ENCODE measurements around the gene MYL10.
"Not testable (repeated sequence)": the region's sequence is repeated elsewhere in the genome, so short reads cannot be mapped to it uniquely, and the experiment has no call there.

DNA sequence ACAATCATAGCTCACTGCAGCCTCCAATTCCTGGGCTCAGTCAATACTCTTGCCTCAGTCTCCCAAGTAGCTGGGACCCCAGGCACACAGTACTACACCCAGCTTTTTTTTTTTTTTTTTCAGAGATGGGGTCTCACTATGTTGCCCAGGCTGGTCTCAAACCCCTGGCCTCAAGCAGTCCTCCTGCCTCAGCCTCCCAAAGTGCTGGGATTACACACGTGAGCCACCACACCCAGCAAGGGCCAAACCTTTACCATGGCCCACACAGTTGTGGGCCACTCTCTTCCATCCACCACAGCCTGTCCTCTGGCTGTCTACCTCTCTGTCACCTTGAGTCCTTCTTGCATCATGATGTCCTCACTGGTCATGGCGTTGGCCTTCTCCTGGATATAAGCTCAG is 24.2 kb downstream of the MYL10 start:
- TF ChIP-seq, protein P1, sequence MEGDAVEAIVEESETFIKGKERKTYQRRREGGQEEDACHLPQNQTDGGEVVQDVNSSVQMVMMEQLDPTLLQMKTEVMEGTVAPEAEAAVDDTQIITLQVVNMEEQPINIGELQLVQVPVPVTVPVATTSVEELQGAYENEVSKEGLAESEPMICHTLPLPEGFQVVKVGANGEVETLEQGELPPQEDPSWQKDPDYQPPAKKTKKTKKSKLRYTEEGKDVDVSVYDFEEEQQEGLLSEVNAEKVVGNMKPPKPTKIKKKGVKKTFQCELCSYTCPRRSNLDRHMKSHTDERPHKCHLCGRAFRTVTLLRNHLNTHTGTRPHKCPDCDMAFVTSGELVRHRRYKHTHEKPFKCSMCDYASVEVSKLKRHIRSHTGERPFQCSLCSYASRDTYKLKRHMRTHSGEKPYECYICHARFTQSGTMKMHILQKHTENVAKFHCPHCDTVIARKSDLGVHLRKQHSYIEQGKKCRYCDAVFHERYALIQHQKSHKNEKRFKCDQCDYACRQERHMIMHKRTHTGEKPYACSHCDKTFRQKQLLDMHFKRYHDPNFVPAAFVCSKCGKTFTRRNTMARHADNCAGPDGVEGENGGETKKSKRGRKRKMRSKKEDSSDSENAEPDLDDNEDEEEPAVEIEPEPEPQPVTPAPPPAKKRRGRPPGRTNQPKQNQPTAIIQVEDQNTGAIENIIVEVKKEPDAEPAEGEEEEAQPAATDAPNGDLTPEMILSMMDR (IDR thresholded peaks at IDR 0.05 in 4 of 5, conservative IDR thresholded peaks at IDR 0.05 in 1 of 5), result not testable (repeated sequence)
- TF ChIP-seq POLR2A (IDR thresholded peaks at IDR 0.05), result not testable (repeated sequence)
